AG04450 (cell line): ENCODE measurements around the gene INSC. TPM values are rescaled to one million over a fixed set of nuclear protein-coding genes. Genes with fewer than 3 reads are reported as not detected.

ENCODE experiments used
- CTCF ChIA-PET: fragments of 300-600, 350-600 bp; formaldehyde crosslinking; extraction: SDS; loops from one replicate; lab custom pipeline; 2022; ENCODE audit warnings: antibody characterized with exemption, inconsistent platforms; lab: Charles Lee
- POLR2A ChIA-PET: fragments of 350-600 bp; formaldehyde crosslinking; extraction: SDS; loops from one replicate; lab custom pipeline; 2021; ENCODE audit warnings: antibody characterized with exemption, inconsistent platforms; lab: Yijun Ruan, JAX
- DNase-seq: peaks from one replicate; pipeline ENCODE4 v3.0.0-alpha.2; 2011; ENCODE audit warnings: low read depth, low spot score
- H3K27ac ChIP-seq: one replicate; pipeline ENCODE4 v1.5.1; 2012; ENCODE audit warnings: low read depth, low read length, control low read depth
- H3K27me3 ChIP-seq: one replicate; pipeline ENCODE4 v1.6.0; 2012; ENCODE audit warnings: low read length; ENCODE audit not compliant: control insufficient read depth, insufficient read depth
- H3K4me3 ChIP-seq: 2 replicates; pipeline ENCODE4 v1.5.1; 2011; ENCODE audit warnings: mild to moderate bottlenecking, low read depth, low read length, control low read depth
- H3K9me3 ChIP-seq: 2 replicates; pipeline ENCODE4 v1.5.1; 2012; ENCODE audit warnings: low read length; ENCODE audit not compliant: control insufficient read depth, insufficient read depth
- polyA plus RNA-seq: library from polyadenylated mRNA; depleted of rRNA; stranded (reverse); fragments of >200 nt; gene quantifications from 2 replicates; pipeline ENCODE4 v1.2.3, GENCODE V29; 2011
- TF ChIP-seq, protein P1 (sequence below): IDR thresholded peaks from 2 replicates; pipeline ENCODE4 v1.5.1; 2011; ENCODE audit warnings: low read depth, low read length, control low read depth, inconsistent platforms

INSC gene
- polyA plus RNA-seq, 1 experiment: 0.53 TPM

GRCh38 chr11:15108592-15109130, 6.1 kb upstream of the INSC start:
- TF ChIP-seq, protein P1, sequence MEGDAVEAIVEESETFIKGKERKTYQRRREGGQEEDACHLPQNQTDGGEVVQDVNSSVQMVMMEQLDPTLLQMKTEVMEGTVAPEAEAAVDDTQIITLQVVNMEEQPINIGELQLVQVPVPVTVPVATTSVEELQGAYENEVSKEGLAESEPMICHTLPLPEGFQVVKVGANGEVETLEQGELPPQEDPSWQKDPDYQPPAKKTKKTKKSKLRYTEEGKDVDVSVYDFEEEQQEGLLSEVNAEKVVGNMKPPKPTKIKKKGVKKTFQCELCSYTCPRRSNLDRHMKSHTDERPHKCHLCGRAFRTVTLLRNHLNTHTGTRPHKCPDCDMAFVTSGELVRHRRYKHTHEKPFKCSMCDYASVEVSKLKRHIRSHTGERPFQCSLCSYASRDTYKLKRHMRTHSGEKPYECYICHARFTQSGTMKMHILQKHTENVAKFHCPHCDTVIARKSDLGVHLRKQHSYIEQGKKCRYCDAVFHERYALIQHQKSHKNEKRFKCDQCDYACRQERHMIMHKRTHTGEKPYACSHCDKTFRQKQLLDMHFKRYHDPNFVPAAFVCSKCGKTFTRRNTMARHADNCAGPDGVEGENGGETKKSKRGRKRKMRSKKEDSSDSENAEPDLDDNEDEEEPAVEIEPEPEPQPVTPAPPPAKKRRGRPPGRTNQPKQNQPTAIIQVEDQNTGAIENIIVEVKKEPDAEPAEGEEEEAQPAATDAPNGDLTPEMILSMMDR: no peak
- ChIA-PET CTCF (interaction anchor here (0.7 to 1.3 kb wide), 2 partner anchors 8 to 99 kb away, joined by 3 to 9 read pairs; no protein-coding TSS in a partner anchor), POLR2A (no interaction called here)
- no peak for DNase-seq
- no peaks in the 10 kb centered on the region for H3K27me3 ChIP-seq
- H3K4me3 ChIP-seq: no peak overlapping the region
- H3K9me3 ChIP-seq: no peaks in the 10 kb centered on the region
- no peak overlapping the region for H3K27ac ChIP-seq

DNA sequence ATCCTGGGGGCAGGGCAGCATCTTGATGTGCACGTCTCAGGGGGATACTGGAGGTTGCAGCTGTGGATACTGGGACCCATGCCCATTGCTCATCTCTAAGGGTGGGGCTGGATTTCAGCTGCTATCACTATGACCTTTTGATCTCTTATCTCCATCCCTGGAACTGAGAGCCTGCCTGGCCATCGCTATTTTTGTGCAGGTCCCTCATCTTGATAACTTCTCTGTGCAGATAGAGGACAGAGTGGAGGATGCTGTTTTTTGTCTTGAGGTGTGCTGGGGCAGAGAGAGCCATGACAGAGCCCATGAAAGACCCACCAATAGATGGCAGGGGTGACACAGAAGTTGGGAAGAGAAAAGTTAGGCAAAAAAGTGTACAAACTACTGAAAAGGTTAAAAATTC, 5.1 kb upstream of the INSC start:
- ChIA-PET POLR2A (no interaction called here), CTCF (interaction anchor here (1.2 to 1.4 kb wide), 2 partner anchors 9 to 101 kb away, joined by 4 to 13 read pairs; no protein-coding TSS in a partner anchor)
- Histone ChIP-seq H3K9me3 (no peaks in the 10 kb centered on the region; the same call in 1 of the 2 replicates), H3K27me3 (no peaks in the 10 kb centered on the region), H3K4me3 (no peak overlapping the region), H3K27ac (no peak overlapping the region)
- TF ChIP-seq, protein P1: no peak
- DNase-seq: no peak

DNA sequence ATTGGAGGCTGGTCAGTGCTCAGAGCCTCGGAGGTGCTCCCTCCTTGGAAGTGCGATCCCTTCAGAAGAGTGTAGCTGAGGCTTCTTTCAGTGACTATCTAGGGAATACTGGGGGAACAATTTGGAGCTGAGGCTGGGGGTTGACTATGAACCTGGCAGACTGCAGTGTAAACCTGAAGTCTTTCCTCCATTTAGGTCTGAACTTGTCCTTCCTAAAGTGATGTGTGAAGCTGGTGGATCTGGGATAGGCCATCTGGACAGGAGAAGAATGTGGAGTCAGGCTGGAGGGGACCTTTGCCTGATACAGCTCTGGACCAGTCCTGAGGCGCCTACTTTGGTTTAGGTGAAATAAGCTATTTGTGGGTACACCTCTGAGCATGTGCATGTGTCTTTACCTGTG, 3.5 kb upstream of the INSC start:
- CTCF ChIA-PET: interaction anchor here (3.9 kb wide), 1 partner anchor 10 kb away, joined by 31 read pairs; no protein-coding TSS in a partner anchor

DNA sequence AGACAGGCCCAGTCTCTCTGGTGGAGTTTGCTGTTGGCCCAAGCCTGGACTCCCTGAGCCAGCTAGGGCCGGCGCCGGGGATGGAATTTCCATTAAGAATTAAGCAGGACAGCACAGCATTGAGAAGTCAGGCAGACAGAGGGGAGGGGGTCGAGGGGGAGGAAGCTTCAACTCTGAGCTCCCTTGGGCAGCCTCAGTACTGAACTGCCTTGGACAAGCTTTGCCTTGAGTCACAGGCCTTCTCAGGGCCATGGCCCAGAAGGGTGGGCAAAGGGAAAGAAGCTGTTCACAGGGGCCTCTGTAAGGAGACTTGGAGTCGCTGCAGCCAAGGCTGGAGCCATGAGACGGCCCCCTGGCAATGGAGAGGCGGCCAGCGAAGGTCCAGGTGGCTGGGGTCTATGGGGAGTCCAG, 2.6 kb upstream of the INSC start:
- TF ChIP-seq, protein P1: no peak
- no peak overlapping the region for H3K4me3 ChIP-seq
- DNase-seq: no peak
- no peak overlapping the region for H3K27ac ChIP-seq
- CTCF ChIA-PET: interaction anchor here (3.9 kb wide), 1 partner anchor 11 kb away, joined by 31 read pairs; no protein-coding TSS in a partner anchor
- H3K27me3 ChIP-seq: peaks cover 3% of the 10 kb centered on the region
- no peaks in the 10 kb centered on the region; the same call in 1 of the 2 replicates for H3K9me3 ChIP-seq
- POLR2A ChIA-PET: no interaction called here

More for the DNA sequence above, 3.5 kb upstream of the INSC start:
- TF ChIP-seq, protein P1: no peak
- Histone ChIP-seq H3K4me3 (no peak overlapping the region), H3K27me3 (peaks cover 3% of the 10 kb centered on the region), H3K27ac (no peak overlapping the region), H3K9me3 (no peaks in the 10 kb centered on the region; the same call in 1 of the 2 replicates)
- DNase-seq: no peak
- POLR2A ChIA-PET: no interaction called here

GRCh38 chr11:15113381-15113780, 1.3 kb upstream of the INSC start:
- CTCF ChIA-PET: interaction anchor here (0.7 to 3.9 kb wide), 4 partner anchors 10 to 97 kb away, joined by 3 to 31 read pairs (median 4); no protein-coding TSS in a partner anchor
- Histone ChIP-seq H3K4me3 (no peak overlapping the region), H3K27ac (no peak overlapping the region), H3K27me3 (peaks cover 3% of the 10 kb centered on the region), H3K9me3 (no peaks in the 10 kb centered on the region; the same call in 1 of the 2 replicates)
- POLR2A ChIA-PET: no interaction called here
- no peak for DNase-seq
- TF ChIP-seq, protein P1: no peak
